DND-41 (cell line): ENCODE results near the gene CFAP77.

Source experiments
- ATAC-seq: fragments of 200-7000 bp; cut with Tn5 transposase; 3 replicates; pipeline ENCODE4 v1.9.1; 2021; ENCODE audit warnings: low read depth; ENCODE audit not compliant: insufficient read depth
- DNase-seq: peaks from one replicate; pipeline ENCODE4 v3.0.0-alpha.2; 2020
- H2AFZ ChIP-seq: 2 replicates; pipeline ENCODE4 v1.6.0; 2012; ENCODE audit warnings: low read depth, low read length
- H3K27ac ChIP-seq: 2 replicates; pipeline ENCODE4 v1.5.1; 2012; ENCODE audit warnings: low read length, inconsistent platforms
- H3K27me3 ChIP-seq: fragments of 200-600 bp; sonication (generic); 2 replicates; pipeline ENCODE4 v1.6.0; 2012; ENCODE audit warnings: low read length, mild to moderate bottlenecking, inconsistent platforms; ENCODE audit not compliant: insufficient read depth, poor library complexity
- H3K36me3 ChIP-seq: 2 replicates; pipeline ENCODE4 v1.5.1; 2012; ENCODE audit warnings: low read length, inconsistent platforms; ENCODE audit not compliant: insufficient read depth
- H3K4me1 ChIP-seq: 2 replicates; pipeline ENCODE4 v1.5.1; 2012; ENCODE audit warnings: mild to moderate bottlenecking, low read length; ENCODE audit not compliant: insufficient read depth
- H3K4me2 ChIP-seq: 2 replicates; pipeline ENCODE4 v1.6.0; 2012; ENCODE audit warnings: mild to moderate bottlenecking, moderate library complexity, low read length, inconsistent platforms; ENCODE audit not compliant: insufficient read depth
- H3K4me3 ChIP-seq, 2 experiments: fragments of 200-600 bp in 1 of 2; shearing (Covaris generic) in 1 of 2; 2 replicates each; pipeline ENCODE4 v1.5.1; 2012 to 2016; ENCODE audit warnings: inconsistent platforms in 2 of 2, low read length in 2 of 2, mild to moderate bottlenecking in 2 of 2, low read depth in 1 of 2, moderate library complexity in 1 of 2
- H3K79me2 ChIP-seq: 2 replicates; pipeline ENCODE4 v1.6.0; 2012; ENCODE audit warnings: low read length, inconsistent platforms; ENCODE audit not compliant: insufficient read depth
- H3K9ac ChIP-seq: 2 replicates; pipeline ENCODE4 v1.6.0; 2012; ENCODE audit warnings: low read depth, mild to moderate bottlenecking, inconsistent platforms, low read length, moderate library complexity
- H3K9me3 ChIP-seq: 2 replicates; pipeline ENCODE4 v1.5.1; 2012; ENCODE audit warnings: low read length, moderate library complexity, mild to moderate bottlenecking, inconsistent platforms; ENCODE audit not compliant: insufficient read depth, severe bottlenecking
- H4K20me1 ChIP-seq: 2 replicates; pipeline ENCODE4 v1.6.0; 2012; ENCODE audit warnings: low read length; ENCODE audit not compliant: insufficient read depth
- CTCF ChIP-seq: IDR thresholded peaks from 2 replicates; pipeline ENCODE4 v1.5.1; 2012; ENCODE audit warnings: borderline replicate concordance, low read length, moderate library complexity, mild to moderate bottlenecking; ENCODE audit not compliant: poor library complexity, severe bottlenecking; ENCODE audit errors: extremely low read depth
- EZH2 ChIP-seq: IDR thresholded peaks from 3 replicates; pipeline ENCODE4 v1.6.1; 2012; ENCODE audit warnings: borderline replicate concordance, low read depth, mild to moderate bottlenecking, moderate library complexity, low read length, inconsistent platforms; ENCODE audit not compliant: severe bottlenecking

CFAP77 gene

GRCh38 chr9:132586830-132587591, 177.0 kb downstream of the CFAP77 start:
- TF ChIP-seq EZH2 (no peak), CTCF (no peak)
- DNase-seq = no peak
- no peaks in the 10 kb centered on the region for H3K4me1 ChIP-seq
- H3K36me3 ChIP-seq = no peaks in the 10 kb centered on the region
- no peak overlapping the region for H3K9ac ChIP-seq
- no peaks in the 10 kb centered on the region for H3K79me2 ChIP-seq
- peaks cover 19% of the 10 kb centered on the region; the same call in 1 of the 2 replicates for H4K20me1 ChIP-seq
- no peak overlapping the region for H3K27ac ChIP-seq
- H3K4me2 ChIP-seq = no peak overlapping the region
- no peak overlapping the region for H2AFZ ChIP-seq
- no peaks in the 10 kb centered on the region for H3K9me3 ChIP-seq
- no peak overlapping the region for H3K4me3 ChIP-seq
- H3K27me3 ChIP-seq = no peaks in the 10 kb centered on the region
- ATAC-seq = no peak

- no peaks in the 10 kb centered on the region for H3K79me2 ChIP-seq
- H3K4me1 ChIP-seq = no peaks in the 10 kb centered on the region
- no peaks in the 10 kb centered on the region for H3K9me3 ChIP-seq
- H3K36me3 ChIP-seq = no peaks in the 10 kb centered on the region
- TF ChIP-seq CTCF = no peak
- no peak overlapping the region for H3K4me2 ChIP-seq
- no peak overlapping the region for H3K27ac ChIP-seq
- no peak for DNase-seq
- no peak overlapping the region for H2AFZ ChIP-seq
- H3K4me3 ChIP-seq = no peak overlapping the region
- H3K9ac ChIP-seq = no peak overlapping the region
- peaks cover 16% of the 10 kb centered on the region; the same call in 1 of the 2 replicates for H4K20me1 ChIP-seq
- no peaks in the 10 kb centered on the region for H3K27me3 ChIP-seq
- no peak for ATAC-seq
Observed at GRCh38 chr9:132587592-132587955, 177.6 kb downstream of the CFAP77 start.

GRCh38 chr9:132588098-132588497, 178.1 kb downstream of the CFAP77 start:
- DNase-seq (no peak), ATAC-seq (no peak)
- TF ChIP-seq CTCF = no peak
- TF ChIP-seq EZH2 = no peak
- no peaks in the 10 kb centered on the region for H3K9me3 ChIP-seq
- H3K79me2 ChIP-seq = no peaks in the 10 kb centered on the region
- H3K4me3 ChIP-seq = no peak overlapping the region
- peaks cover under 1% of the 10 kb centered on the region; the same call in 1 of the 2 replicates for H3K36me3 ChIP-seq
- H3K4me1 ChIP-seq = no peaks in the 10 kb centered on the region
- peaks cover 16% of the 10 kb centered on the region; the same call in 1 of the 2 replicates for H4K20me1 ChIP-seq
- H3K4me2 ChIP-seq = no peak overlapping the region
- H3K27ac ChIP-seq = no peak overlapping the region
- H2AFZ ChIP-seq = no peak overlapping the region
- H3K9ac ChIP-seq = no peak overlapping the region
- no peaks in the 10 kb centered on the region for H3K27me3 ChIP-seq
